Measurements from ENCODE around the gene ZNF407.
A peak's percentile ranks its signal among the peaks of the same experiment; 100 is the strongest.

The ZNF407 gene

GRCh38 chr18:74836296-74837139 is 238.8 kb downstream of the ZNF407 start:
- peak; percentile 71 for DNase-seq

- DNase-seq: no peak
Measured at GRCh38 chr18:74840492-74841167, 243.0 kb downstream of the ZNF407 start.

GRCh38 chr18:74841248-74841647 is 243.6 kb downstream of the ZNF407 start:
- peak; percentile 57 for DNase-seq

- DNase-seq: no peak
Measured at GRCh38 chr18:74849301-74849700, 251.6 kb downstream of the ZNF407 start.

- DNase-seq: no peak
Measured at GRCh38 chr18:74856434-74856833, 258.8 kb downstream of the ZNF407 start.

GRCh38 chr18:74856928-74857327 is 259.3 kb downstream of the ZNF407 start:
- no peak for DNase-seq

- DNase-seq: no peak
Measured at GRCh38 chr18:74857901-74858300, 260.2 kb downstream of the ZNF407 start.

GRCh38 chr18:74861154-74861553 is 263.5 kb downstream of the ZNF407 start:
- DNase-seq: no peak

GRCh38 chr18:74862094-74862493 is 264.4 kb downstream of the ZNF407 start:
- no peak for DNase-seq

- DNase-seq: no peak
Measured at GRCh38 chr18:74866577-74866976, 268.9 kb downstream of the ZNF407 start.

GRCh38 chr18:74868461-74868860 is 270.8 kb downstream of the ZNF407 start:
- no peak for DNase-seq

- no peak for DNase-seq
Measured at GRCh38 chr18:74869904-74870863, 272.5 kb downstream of the ZNF407 start.

GRCh38 chr18:74870950-74871349 is 273.3 kb downstream of the ZNF407 start:
- DNase-seq: no peak

- DNase-seq: no peak
Measured at GRCh38 chr18:74873629-74874028, 276.0 kb downstream of the ZNF407 start.

- DNase-seq: no peak
Measured at GRCh38 chr18:74874351-74874750, 276.7 kb downstream of the ZNF407 start.

- no peak for DNase-seq
Measured at GRCh38 chr18:74876630-74877243, 279.1 kb downstream of the ZNF407 start.

- no peak for DNase-seq
Measured at GRCh38 chr18:74878267-74878666, 280.6 kb downstream of the ZNF407 start.

- no peak for DNase-seq
Measured at GRCh38 chr18:74880706-74881278, 283.1 kb downstream of the ZNF407 start.

GRCh38 chr18:74892066-74892627 is 294.5 kb downstream of the ZNF407 start:
- DNase-seq: no peak

- no peak for DNase-seq
Measured at GRCh38 chr18:74895686-74896085, 298.0 kb downstream of the ZNF407 start.

GRCh38 chr18:74896390-74896991 is 298.8 kb downstream of the ZNF407 start:
- peak; percentile 49 for DNase-seq

Measured in NCI-H1105 (cell line).